HUES6 (cell line): ENCODE measurements around the gene FAM131A.

ENCODE experiments used
- H3K27ac ChIP-seq: 2 replicates; pipeline ENCODE4 v1.7.0; 2013; ENCODE audit warnings: low read depth, mild to moderate bottlenecking, low read length, inconsistent platforms
- H3K27me3 ChIP-seq: 2 replicates; pipeline ENCODE4 v1.6.1; 2013; ENCODE audit warnings: low read length; ENCODE audit not compliant: control insufficient read depth, insufficient read depth
- H3K36me3 ChIP-seq: 2 replicates; pipeline ENCODE4 v1.6.1; 2013; ENCODE audit warnings: low read length; ENCODE audit not compliant: control insufficient read depth, insufficient read depth
- H3K4me1 ChIP-seq: 2 replicates; pipeline ENCODE4 v1.6.1; 2013; ENCODE audit warnings: low read length; ENCODE audit not compliant: control insufficient read depth, insufficient read depth
- H3K4me3 ChIP-seq: 2 replicates; pipeline ENCODE4 v1.5.1; 2013; ENCODE audit warnings: low read depth, low read length
- H3K9ac ChIP-seq: one replicate; pipeline ENCODE4 v1.6.1; 2013; ENCODE audit warnings: mild to moderate bottlenecking, low read length
- H3K9me3 ChIP-seq: 2 replicates; pipeline ENCODE4 v1.6.1; 2013; ENCODE audit warnings: low read depth, low read length; ENCODE audit not compliant: control insufficient read depth, insufficient read depth

FAM131A gene

GRCh38 chr3:184343200-184343876 is 5.9 kb downstream of the FAM131A start:
- Histone ChIP-seq H3K4me3 (no peak overlapping the region), H3K9ac (no peak overlapping the region), H3K36me3 (peaks cover 30% of the 10 kb centered on the region), H3K27ac (no peak overlapping the region), H3K4me1 (peaks cover 21% of the 10 kb centered on the region), H3K27me3 (no peaks in the 10 kb centered on the region), H3K9me3 (no peaks in the 10 kb centered on the region)

DNA sequence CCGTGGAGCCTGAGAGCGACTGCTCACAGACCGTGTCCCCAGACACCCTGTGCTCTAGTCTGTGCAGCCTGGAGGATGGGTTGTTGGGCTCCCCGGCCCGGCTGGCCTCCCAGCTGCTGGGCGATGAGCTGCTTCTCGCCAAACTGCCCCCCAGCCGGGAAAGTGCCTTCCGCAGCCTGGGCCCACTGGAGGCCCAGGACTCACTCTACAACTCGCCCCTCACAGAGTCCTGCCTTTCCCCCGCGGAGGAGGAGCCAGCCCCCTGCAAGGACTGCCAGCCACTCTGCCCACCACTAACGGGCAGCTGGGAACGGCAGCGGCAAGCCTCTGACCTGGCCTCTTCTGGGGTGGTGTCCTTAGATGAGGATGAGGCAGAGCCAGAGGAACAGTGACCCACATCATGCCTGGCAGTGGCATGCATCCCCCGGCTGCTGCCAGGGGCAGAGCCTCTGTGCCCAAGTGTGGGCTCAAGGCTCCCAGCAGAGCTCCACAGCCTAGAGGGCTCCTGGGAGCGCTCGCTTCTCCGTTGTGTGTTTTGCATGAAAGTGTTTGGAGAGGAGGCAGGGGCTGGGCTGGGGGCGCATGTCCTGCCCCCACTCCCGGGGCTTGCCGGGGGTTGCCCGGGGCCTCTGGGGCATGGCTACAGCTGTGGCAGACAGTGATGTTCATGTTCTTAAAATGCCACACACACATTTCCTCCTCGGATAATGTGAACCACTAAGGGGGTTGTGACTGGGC is 7.3 kb downstream of the FAM131A start:
- H3K27ac ChIP-seq = 0 out of 2 replicates have a peak overlapping the region, but pooled peaks have one; percentile 22
- peaks cover 30% of the 10 kb centered on the region for H3K36me3 ChIP-seq
- H3K9me3 ChIP-seq = no peaks in the 10 kb centered on the region
- H3K4me3 ChIP-seq = no peak overlapping the region
- no peak overlapping the region for H3K9ac ChIP-seq
- H3K27me3 ChIP-seq = no peaks in the 10 kb centered on the region
- H3K4me1 ChIP-seq = peaks cover 15% of the 10 kb centered on the region; the same call in 1 of the 2 replicates

GRCh38 chr3:184345317-184346144 is 8.1 kb downstream of the FAM131A start:
- H3K9ac ChIP-seq = no peak overlapping the region
- H3K4me3 ChIP-seq = no peak overlapping the region
- H3K27ac ChIP-seq = no peak overlapping the region
- H3K36me3 ChIP-seq = peaks cover 30% of the 10 kb centered on the region
- H3K9me3 ChIP-seq = no peaks in the 10 kb centered on the region
- no peaks in the 10 kb centered on the region for H3K27me3 ChIP-seq
- peaks cover 14% of the 10 kb centered on the region; the same call in 1 of the 2 replicates for H3K4me1 ChIP-seq

DNA sequence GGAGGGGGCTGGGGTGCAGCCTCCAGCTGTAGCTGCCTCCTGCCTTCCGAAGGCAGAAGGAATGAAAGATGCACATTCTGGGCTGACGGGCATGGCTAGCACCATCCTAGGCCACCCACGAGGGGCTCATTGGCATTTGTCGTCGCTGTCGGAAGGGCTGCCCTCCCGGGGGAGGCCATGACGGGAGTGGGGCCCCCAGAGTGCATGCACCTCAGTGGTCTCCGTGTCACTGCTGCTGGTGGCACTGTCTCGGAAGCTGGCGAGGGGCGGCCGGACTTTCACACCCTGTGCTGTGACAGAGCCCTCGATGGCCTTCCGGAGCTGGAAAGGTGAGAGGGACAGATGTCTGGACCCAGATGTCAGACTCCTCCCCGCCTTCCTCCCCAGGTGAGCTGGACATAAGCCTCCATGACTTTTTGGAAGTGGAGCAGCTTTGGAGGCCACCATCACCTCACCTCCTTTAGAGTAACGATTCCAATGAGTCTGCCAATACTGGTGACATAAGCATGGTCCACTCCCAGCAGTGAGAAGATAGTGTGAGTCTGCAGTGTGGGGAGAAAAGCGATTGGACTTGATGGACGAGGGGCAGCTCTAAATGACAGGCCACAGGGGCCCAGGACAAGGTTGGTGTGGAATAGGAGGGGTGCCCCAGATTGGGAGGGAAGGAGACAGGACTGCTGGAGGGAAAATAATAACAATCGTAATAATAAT is 9.2 kb downstream of the FAM131A start:
- H3K4me3 ChIP-seq = no peak overlapping the region
- H3K9ac ChIP-seq = no peak overlapping the region
- H3K27ac ChIP-seq = no peak overlapping the region
- no peaks in the 10 kb centered on the region for H3K27me3 ChIP-seq
- H3K4me1 ChIP-seq = peaks cover 17% of the 10 kb centered on the region; the same call in 1 of the 2 replicates
- H3K9me3 ChIP-seq = no peaks in the 10 kb centered on the region
- peaks cover 28% of the 10 kb centered on the region for H3K36me3 ChIP-seq

DNA sequence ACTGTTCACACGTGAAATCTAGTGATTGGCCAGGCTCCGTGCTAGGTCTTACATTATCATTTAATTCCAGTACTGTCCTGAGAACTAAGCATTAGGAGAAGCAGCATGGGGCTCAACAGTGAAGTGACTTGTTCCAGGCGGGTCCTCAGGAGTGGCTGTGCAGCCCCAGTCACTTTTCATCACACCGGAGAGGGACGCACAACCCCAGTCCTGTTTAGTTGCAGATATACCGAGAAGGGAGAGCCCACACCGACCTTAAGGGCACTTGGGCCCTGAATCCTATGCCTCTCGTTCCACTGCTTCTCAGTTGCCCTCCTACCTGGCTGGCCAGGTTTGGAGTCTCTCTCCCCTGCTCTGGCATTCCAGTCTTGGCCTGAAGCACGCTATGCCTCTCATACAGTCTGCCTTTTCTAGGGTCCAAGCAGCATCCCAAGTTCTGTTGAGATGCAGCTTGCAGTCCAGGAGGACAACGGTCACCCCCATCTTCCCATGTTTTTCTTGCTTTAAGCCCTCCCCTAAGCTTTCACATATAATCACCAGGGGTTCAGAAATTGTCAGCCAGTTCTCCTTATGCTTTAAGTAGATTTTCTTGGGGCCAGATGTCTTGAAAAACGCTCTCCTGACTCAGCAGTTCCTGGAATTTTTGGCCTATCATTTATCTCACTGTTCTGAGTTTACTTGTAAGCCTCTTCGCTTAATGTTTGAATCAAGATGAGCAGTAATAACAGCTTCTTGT is 10.1 kb downstream of the FAM131A start:
- Histone ChIP-seq H3K27me3 (no peaks in the 10 kb centered on the region), H3K4me3 (no peak overlapping the region), H3K9ac (no peak overlapping the region), H3K27ac (no peak overlapping the region), H3K4me1 (peaks cover 22% of the 10 kb centered on the region; the same call in 1 of the 2 replicates), H3K36me3 (peaks cover 33% of the 10 kb centered on the region), H3K9me3 (no peaks in the 10 kb centered on the region)

- Histone ChIP-seq H3K4me1 (peaks cover 22% of the 10 kb centered on the region; the same call in 1 of the 2 replicates), H3K9ac (no peak overlapping the region), H3K36me3 (peaks cover 33% of the 10 kb centered on the region), H3K27me3 (no peaks in the 10 kb centered on the region), H3K27ac (no peak overlapping the region), H3K4me3 (no peak overlapping the region), H3K9me3 (no peaks in the 10 kb centered on the region)
Measured at GRCh38 chr3:184348057-184348382, 10.6 kb downstream of the FAM131A start.

DNA sequence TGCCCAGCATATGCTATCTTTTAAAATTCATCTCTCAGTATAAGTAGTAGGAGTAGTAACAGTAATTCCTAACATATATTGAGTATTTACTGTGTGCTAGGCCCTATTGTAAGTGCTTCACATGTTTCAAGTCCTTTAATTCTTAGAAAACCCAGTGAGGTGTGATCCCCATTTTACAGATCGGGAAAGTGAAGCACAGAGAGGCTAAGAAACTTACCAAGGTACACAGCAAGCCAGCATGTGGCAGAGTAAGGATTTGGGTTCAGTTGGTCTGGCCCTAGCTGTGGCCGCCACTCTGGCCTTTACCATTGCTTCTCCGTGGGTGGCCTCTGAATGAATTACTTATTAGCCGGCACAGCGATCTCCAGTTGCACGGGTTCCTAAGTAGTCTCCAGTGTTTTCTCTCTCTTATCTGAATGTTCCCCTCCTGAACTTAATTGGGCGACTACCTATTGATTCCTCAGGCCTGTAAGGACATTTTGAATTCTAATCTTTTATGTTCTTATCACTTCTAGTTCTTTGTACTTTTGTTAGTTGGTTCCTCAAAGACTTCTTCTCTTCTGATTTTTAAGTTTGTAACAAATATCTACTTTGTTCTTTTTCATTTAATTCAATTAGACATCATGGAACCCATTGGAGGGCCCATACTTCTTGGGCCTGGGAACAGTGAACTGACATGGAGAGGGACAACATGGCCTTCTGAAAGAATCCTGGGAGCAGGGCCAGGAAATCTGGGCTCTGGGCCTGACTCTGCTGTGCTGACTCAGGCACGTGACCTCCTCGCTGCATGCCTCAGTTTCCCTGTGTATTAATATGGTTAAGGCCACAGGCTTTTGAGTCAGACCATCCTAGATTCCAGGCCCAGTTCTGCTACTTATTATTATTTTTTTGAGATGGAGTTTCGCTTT is 12.4 kb downstream of the FAM131A start:
- no peaks in the 10 kb centered on the region for H3K27me3 ChIP-seq
- H3K9ac ChIP-seq = no peak overlapping the region
- H3K4me3 ChIP-seq = no peak overlapping the region
- H3K36me3 ChIP-seq = peaks cover 32% of the 10 kb centered on the region
- no peaks in the 10 kb centered on the region for H3K9me3 ChIP-seq
- peaks cover 20% of the 10 kb centered on the region; the same call in 1 of the 2 replicates for H3K4me1 ChIP-seq
- no peak overlapping the region for H3K27ac ChIP-seq

DNA sequence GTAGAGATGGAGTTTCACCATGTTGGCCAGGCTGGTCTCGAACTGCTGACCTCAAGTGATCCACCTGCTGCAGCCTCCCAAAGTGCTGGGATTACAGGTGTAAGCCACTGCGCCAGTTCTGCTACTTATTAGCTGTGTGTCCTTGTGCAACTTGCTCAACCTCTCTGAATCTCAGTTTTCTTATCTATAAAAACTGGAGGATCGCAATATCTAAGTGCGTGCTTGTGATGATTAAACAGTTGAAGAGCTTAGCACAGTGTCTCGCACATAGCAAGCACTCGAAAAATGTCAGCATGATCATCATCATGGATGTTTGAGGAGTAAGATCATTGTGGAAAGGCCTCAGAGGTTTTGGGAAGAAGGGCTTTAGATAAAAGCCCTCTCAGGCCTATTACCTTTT is 13.2 kb downstream of the FAM131A start:
- H3K9me3 ChIP-seq = no peaks in the 10 kb centered on the region
- H3K4me3 ChIP-seq = no peak overlapping the region
- no peaks in the 10 kb centered on the region for H3K27me3 ChIP-seq
- no peak overlapping the region for H3K27ac ChIP-seq
- H3K36me3 ChIP-seq = peaks cover 40% of the 10 kb centered on the region
- no peak overlapping the region for H3K9ac ChIP-seq
- H3K4me1 ChIP-seq = peaks cover 15% of the 10 kb centered on the region; the same call in 1 of the 2 replicates

GRCh38 chr3:184351511-184352148 is 14.2 kb downstream of the FAM131A start:
- Histone ChIP-seq H3K4me1 (peaks cover 13% of the 10 kb centered on the region; the same call in 1 of the 2 replicates), H3K4me3 (no peak overlapping the region), H3K36me3 (peaks cover 46% of the 10 kb centered on the region), H3K27me3 (no peaks in the 10 kb centered on the region), H3K9me3 (no peaks in the 10 kb centered on the region), H3K9ac (peak overlapping the region; percentile 34), H3K27ac (no peak overlapping the region)
